ENCODE measurements around the gene SLC17A4.
"Not testable (repeated sequence)": the region's sequence is repeated elsewhere in the genome, so short reads cannot be mapped to it uniquely, and the experiment has no call there.

The SLC17A4 gene

GRCh38 chr6:25754535-25754934 lies at the start of gene SLC17A4:
TSS of gene SLC17A4 (plus strand) at chr6:25754742. CDS start at chr6:25761963, 7,221 bp downstream.
- no peak for DNase-seq (ENCODE audit: low read depth in 3 of 3)

- no peak for DNase-seq (ENCODE audit: low read depth in 3 of 3)
These were observed 48.1 kb upstream of the SLC17A4 start for GRCh38 chr6:25706314-25707014.

- no peak for DNase-seq (ENCODE audit: low read depth in 3 of 3)
These were observed 44.8 kb upstream of the SLC17A4 start for GRCh38 chr6:25709761-25710160.

GRCh38 chr6:25710287-25710686 lies 44.3 kb upstream of the SLC17A4 start:
- DNase-seq (ENCODE audit: low read depth in 3 of 3), result no peak

GRCh38 chr6:25713824-25714223 lies 40.7 kb upstream of the SLC17A4 start:
- DNase-seq (ENCODE audit: low read depth in 3 of 3), result no peak

- DNase-seq (ENCODE audit: low read depth in 3 of 3), result no peak
These were observed 39.8 kb upstream of the SLC17A4 start for GRCh38 chr6:25714765-25715164.

GRCh38 chr6:25715794-25716193 lies 38.7 kb upstream of the SLC17A4 start:
- DNase-seq (ENCODE audit: low read depth in 3 of 3), result no peak

- DNase-seq (ENCODE audit: low read depth in 3 of 3), result no peak
These were observed 36.4 kb upstream of the SLC17A4 start for GRCh38 chr6:25717866-25718740.

- no peak for DNase-seq (ENCODE audit: low read depth in 3 of 3)
These were observed 28.2 kb upstream of the SLC17A4 start for GRCh38 chr6:25726122-25726911.

- no peak for DNase-seq (ENCODE audit: low read depth in 3 of 3)
These were observed 27.5 kb upstream of the SLC17A4 start for GRCh38 chr6:25727028-25727427.

GRCh38 chr6:25730907-25731306 lies 23.6 kb upstream of the SLC17A4 start:
- DNase-seq (ENCODE audit: low read depth in 3 of 3), result no peak

- DNase-seq (ENCODE audit: low read depth in 3 of 3), result no peak
These were observed 22.8 kb upstream of the SLC17A4 start for GRCh38 chr6:25731721-25732120.

- no peak for DNase-seq (ENCODE audit: low read depth in 3 of 3)
These were observed 21.9 kb upstream of the SLC17A4 start for GRCh38 chr6:25732468-25733198.

- DNase-seq (ENCODE audit: low read depth in 3 of 3), result no peak
These were observed 19.3 kb upstream of the SLC17A4 start for GRCh38 chr6:25735261-25735660.

GRCh38 chr6:25743868-25744267 lies 10.7 kb upstream of the SLC17A4 start:
- DNase-seq (ENCODE audit: low read depth in 3 of 3), result no peak

- DNase-seq (ENCODE audit: low read depth in 3 of 3), result no peak
These were observed 8.7 kb upstream of the SLC17A4 start for GRCh38 chr6:25745836-25746235.

- DNase-seq (ENCODE audit: low read depth in 3 of 3), result no peak
These were observed 7.6 kb upstream of the SLC17A4 start for GRCh38 chr6:25746968-25747367.

- no peak for DNase-seq (ENCODE audit: low read depth in 3 of 3)
These were observed 7.1 kb upstream of the SLC17A4 start for GRCh38 chr6:25747477-25747876.

- DNase-seq (ENCODE audit: low read depth in 3 of 3), result no peak
These were observed 6.5 kb upstream of the SLC17A4 start for GRCh38 chr6:25748049-25748448.

- DNase-seq (ENCODE audit: low read depth in 3 of 3), result not testable (repeated sequence)
These were observed 5.7 kb upstream of the SLC17A4 start for GRCh38 chr6:25748601-25749517.

All from stimulated activated CD4-positive, alpha-beta T cell treated with anti-CD3 and anti-CD28 coated beads, TNF-alpha, amount 100 ng/mL, for 24 hours (primary cell).